Lung microvascular endothelial cell (primary cell): Measurements from ENCODE around the gene MAU2. TPM values are rescaled to one million over a fixed set of nuclear protein-coding genes. Genes with fewer than 3 reads are reported as not detected.

Experiments used
- total RNA-seq: library from RNA; depleted of rRNA; stranded (reverse); fragments of >200 nt; gene quantifications from 2 replicates; pipeline ENCODE4 v1.2.1, GENCODE V29; 2014

Gene MAU2
- total RNA-seq, 1 donor from 2014 or later = 22.6 TPM

Other genes with a start within 250 kb of the MAU2 start
- 11.3 and 14.7 TPM in 2 replicates for gene TMEM161A, start 182.4 kb upstream of the MAU2 start, total RNA-seq
- gene MEF2B, start 150.6 kb upstream of the MAU2 start, total RNA-seq = under 0.01 and 0.20 TPM in 2 replicates
- gene BORCS8, start 128.7 kb upstream of the MAU2 start, total RNA-seq = 15.0 and 18.5 TPM in 2 replicates
- gene RFXANK, start 128.6 kb upstream of the MAU2 start, total RNA-seq = 67.5 and 69.5 TPM in 2 replicates
- 5.2 and 8.5 TPM in 2 replicates for gene NR2C2AP, start 117.4 kb upstream of the MAU2 start, total RNA-seq
- gene NCAN, start 108.9 kb upstream of the MAU2 start, total RNA-seq = not detected in 2 replicates
- not detected in 2 replicates for gene TM6SF2, start 47.5 kb upstream of the MAU2 start, total RNA-seq
- gene SUGP1, start 320 bp upstream of the MAU2 start, total RNA-seq = 16.1 and 22.6 TPM in 2 replicates
- gene GATAD2A, start 84.8 kb downstream of the MAU2 start, total RNA-seq = 27.0 and 37.5 TPM in 2 replicates
- gene TSSK6, start 194.7 kb downstream of the MAU2 start, total RNA-seq = 0.65 and 1.2 TPM in 2 replicates
- 231 and 292 TPM in 2 replicates for gene NDUFA13, start 195.4 kb downstream of the MAU2 start, total RNA-seq
- under 0.01 and 0.20 TPM in 2 replicates for gene YJEFN3, start 208.1 kb downstream of the MAU2 start, total RNA-seq
- gene CILP2, start 217.4 kb downstream of the MAU2 start, total RNA-seq = under 0.01 TPM in 1 of 2 replicates, not detected in the other